Caco-2 (cell line): Measurements from ENCODE around the gene MAFF. TPM values are rescaled to one million over a fixed set of nuclear protein-coding genes. Genes with fewer than 3 reads are reported as not detected.

Experiments used
- BruUV-seq: library from RNA; stranded (reverse); fragments of 400-500 nt; replicated peaks from 2 replicates; lab custom pipeline; 2021; lab: Mats Ljungman, UMichigan
- CTCF ChIA-PET: fragments of 300-600 bp; sonication (Branson Sonifier 250); formaldehyde crosslinking; loops from one replicate; lab custom pipeline; 2022; ENCODE audit warnings: antibody characterized with exemption; lab: Charles Lee
- POLR2A ChIA-PET: fragments of 300-600 bp; sonication (Branson Sonifier 250); formaldehyde crosslinking; loops from one replicate; lab custom pipeline; 2022; ENCODE audit warnings: antibody characterized with exemption; lab: Charles Lee
- DNase-seq, 2 experiments: peaks; one replicate each; pipeline versions ENCODE4 v3.0.0 to v3.0.0-alpha.2; 2020 to 2022
- H3K27me3 ChIP-seq: replicated peaks from 2 replicates; pipeline ENCODE4 v1.6.0; 2011; ENCODE audit warnings: low read length; ENCODE audit not compliant: control insufficient read depth, insufficient read depth
- H3K36me3 ChIP-seq: 2 replicates; pipeline ENCODE4 v1.5.1; 2011; ENCODE audit warnings: low read length; ENCODE audit not compliant: control insufficient read depth, insufficient read depth
- H3K4me1 ChIP-seq: fragments of 250-450 bp; sonication (Bioruptor Pico); 2 replicates; pipeline ENCODE4 v1.5.1; 2020; ENCODE audit warnings: mild to moderate bottlenecking
- H3K4me3 ChIP-seq: 2 replicates; pipeline ENCODE4 v1.5.1; 2011; ENCODE audit warnings: low read depth, mild to moderate bottlenecking, control low read depth, low read length
- H3K9me3 ChIP-seq: fragments of 250-450 bp; sonication (Bioruptor Pico); 2 replicates; pipeline ENCODE4 v1.5.1; 2020; ENCODE audit warnings: mild to moderate bottlenecking, moderate library complexity
- H3K27ac Mint-ChIP-seq: one replicate; pipeline ENCODE4 v1.8.0; 2022; ENCODE audit warnings: mixed read lengths; ENCODE audit not compliant: unreplicated experiment
- H3K27me3 Mint-ChIP-seq: one replicate; pipeline ENCODE4 v1.8.0; 2022; ENCODE audit warnings: mixed read lengths; ENCODE audit not compliant: insufficient read depth, unreplicated experiment
- H3K36me3 Mint-ChIP-seq: one replicate; pipeline ENCODE4 v1.8.0; 2022; ENCODE audit warnings: mild to moderate bottlenecking, mixed read lengths; ENCODE audit not compliant: insufficient read depth, unreplicated experiment
- H3K4me1 Mint-ChIP-seq: one replicate; pipeline ENCODE4 v1.8.0; 2022; ENCODE audit warnings: low read depth, mixed read lengths; ENCODE audit not compliant: unreplicated experiment
- H3K4me3 Mint-ChIP-seq: one replicate; pipeline ENCODE4 v1.8.0; 2022; ENCODE audit warnings: mild to moderate bottlenecking, moderate library complexity, mixed read lengths; ENCODE audit not compliant: unreplicated experiment
- H3K9me3 Mint-ChIP-seq: one replicate; pipeline ENCODE4 v1.8.0; 2022; ENCODE audit warnings: mixed read lengths; ENCODE audit not compliant: unreplicated experiment
- intact Hi-C: fragments of 100-400 bp; cut with micrococcal nuclease; formaldehyde crosslinking; loops from one replicate; pipeline ENCODE4 v1.10.0; 2022; ENCODE audit not compliant: unreplicated experiment
- total RNA-seq: library from RNA; stranded (reverse); gene quantifications from 2 replicates; pipeline ENCODE4 v1.2.3, GENCODE V29; 2022
- TF ChIP-seq, protein P1 (sequence below), 2 experiments: fragments of 200-600 bp in 1 of 2; IDR thresholded peaks; 1 replicate in 1 of 2; 2 replicates in 1 of 2; pipeline versions ENCODE4 v1.5.1 to v1.8.0; 2011 to 2022; ENCODE audit warnings: antibody characterized with exemption in 1 of 2, control low read depth in 1 of 2, inconsistent platforms in 1 of 2, low read depth in 1 of 2, low read length in 1 of 2, mild to moderate bottlenecking in 1 of 2, moderate library complexity in 1 of 2; ENCODE audit not compliant: insufficient read depth in 1 of 2, severe bottlenecking in 1 of 2, unreplicated experiment in 1 of 2

The MAFF gene
- total RNA-seq, 1 experiment from 2014 or later: 6.8 TPM

GRCh38 chr22:38244106-38244505 is 42.3 kb downstream of the MAFF start:
- BruUV-seq: no TSS peak
- intact Hi-C loops: no loop called here
- Histone ChIP-seq H3K4me3 (no peak overlapping the region), H3K9me3 (no peaks in the 10 kb centered on the region), H3K27me3 (no peaks in the 10 kb centered on the region), H3K4me1 (no peaks in the 10 kb centered on the region), H3K36me3 (no peaks in the 10 kb centered on the region)
- ChIA-PET CTCF (no interaction called here), POLR2A (no interaction called here)
- Mint-ChIP-seq H3K4me1 (no peaks in the 10 kb centered on the region), H3K9me3 (no peaks in the 10 kb centered on the region), H3K4me3 (no peak overlapping the region), H3K27me3 (no peaks in the 10 kb centered on the region), H3K36me3 (peaks cover 16% of the 10 kb centered on the region), H3K27ac (no peak overlapping the region)
- TF ChIP-seq, protein P1, sequence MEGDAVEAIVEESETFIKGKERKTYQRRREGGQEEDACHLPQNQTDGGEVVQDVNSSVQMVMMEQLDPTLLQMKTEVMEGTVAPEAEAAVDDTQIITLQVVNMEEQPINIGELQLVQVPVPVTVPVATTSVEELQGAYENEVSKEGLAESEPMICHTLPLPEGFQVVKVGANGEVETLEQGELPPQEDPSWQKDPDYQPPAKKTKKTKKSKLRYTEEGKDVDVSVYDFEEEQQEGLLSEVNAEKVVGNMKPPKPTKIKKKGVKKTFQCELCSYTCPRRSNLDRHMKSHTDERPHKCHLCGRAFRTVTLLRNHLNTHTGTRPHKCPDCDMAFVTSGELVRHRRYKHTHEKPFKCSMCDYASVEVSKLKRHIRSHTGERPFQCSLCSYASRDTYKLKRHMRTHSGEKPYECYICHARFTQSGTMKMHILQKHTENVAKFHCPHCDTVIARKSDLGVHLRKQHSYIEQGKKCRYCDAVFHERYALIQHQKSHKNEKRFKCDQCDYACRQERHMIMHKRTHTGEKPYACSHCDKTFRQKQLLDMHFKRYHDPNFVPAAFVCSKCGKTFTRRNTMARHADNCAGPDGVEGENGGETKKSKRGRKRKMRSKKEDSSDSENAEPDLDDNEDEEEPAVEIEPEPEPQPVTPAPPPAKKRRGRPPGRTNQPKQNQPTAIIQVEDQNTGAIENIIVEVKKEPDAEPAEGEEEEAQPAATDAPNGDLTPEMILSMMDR (IDR thresholded peaks at IDR 0.05; ENCODE audit: insufficient read depth in 1 of 2, low read depth in 1 of 2, low read length in 1 of 2, severe bottlenecking in 1 of 2, unreplicated experiment in 1 of 2): no peak
- DNase-seq: no peak

- Mint-ChIP-seq H3K4me3 (no peak overlapping the region), H3K9me3 (no peaks in the 10 kb centered on the region), H3K36me3 (peaks cover 11% of the 10 kb centered on the region), H3K27ac (no peak overlapping the region), H3K4me1 (no peaks in the 10 kb centered on the region), H3K27me3 (no peaks in the 10 kb centered on the region)
- Histone ChIP-seq H3K9me3 (no peaks in the 10 kb centered on the region), H3K4me1 (no peaks in the 10 kb centered on the region), H3K27me3 (no peaks in the 10 kb centered on the region), H3K36me3 (no peaks in the 10 kb centered on the region), H3K4me3 (no peak overlapping the region)
- no TSS peak for BruUV-seq
- CTCF ChIA-PET: no interaction called here
- TF ChIP-seq, protein P1 (IDR thresholded peaks at IDR 0.05; ENCODE audit: insufficient read depth in 1 of 2, low read depth in 1 of 2, low read length in 1 of 2, severe bottlenecking in 1 of 2, unreplicated experiment in 1 of 2): no peak
- POLR2A ChIA-PET: no interaction called here
- no peak for DNase-seq
- intact Hi-C loops: no loop called here
Observed at GRCh38 chr22:38246046-38246658, 44.4 kb downstream of the MAFF start.

- Mint-ChIP-seq H3K4me3 (no peak overlapping the region), H3K36me3 (peaks cover 9% of the 10 kb centered on the region), H3K9me3 (no peaks in the 10 kb centered on the region), H3K4me1 (no peaks in the 10 kb centered on the region), H3K27me3 (no peaks in the 10 kb centered on the region), H3K27ac (no peak overlapping the region)
- no TSS peak for BruUV-seq
- H3K36me3 ChIP-seq: no peaks in the 10 kb centered on the region
- intact Hi-C loops: no loop called here
- POLR2A ChIA-PET: no interaction called here
- DNase-seq: no peak
- TF ChIP-seq, protein P1 (IDR thresholded peaks at IDR 0.05; ENCODE audit: insufficient read depth in 1 of 2, low read depth in 1 of 2, low read length in 1 of 2, severe bottlenecking in 1 of 2, unreplicated experiment in 1 of 2): no peak
- H3K9me3 ChIP-seq: no peaks in the 10 kb centered on the region
- H3K27me3 ChIP-seq: no peaks in the 10 kb centered on the region
- CTCF ChIA-PET: no interaction called here
- H3K4me3 ChIP-seq: no peak overlapping the region
- no peaks in the 10 kb centered on the region for H3K4me1 ChIP-seq
Observed at GRCh38 chr22:38246692-38247091, 44.9 kb downstream of the MAFF start.
